ENCODE results near the gene ZNF48.
"Not testable (repeated sequence)": the region's sequence is repeated elsewhere in the genome, so short reads cannot be mapped to it uniquely, and the experiment has no call there.

Gene ZNF48

GRCh38 chr16:30378236-30379157 is 16.7 kb upstream of the ZNF48 start:
- peak; percentile 98 for DNase-seq (ENCODE audit: low read depth)

DNA sequence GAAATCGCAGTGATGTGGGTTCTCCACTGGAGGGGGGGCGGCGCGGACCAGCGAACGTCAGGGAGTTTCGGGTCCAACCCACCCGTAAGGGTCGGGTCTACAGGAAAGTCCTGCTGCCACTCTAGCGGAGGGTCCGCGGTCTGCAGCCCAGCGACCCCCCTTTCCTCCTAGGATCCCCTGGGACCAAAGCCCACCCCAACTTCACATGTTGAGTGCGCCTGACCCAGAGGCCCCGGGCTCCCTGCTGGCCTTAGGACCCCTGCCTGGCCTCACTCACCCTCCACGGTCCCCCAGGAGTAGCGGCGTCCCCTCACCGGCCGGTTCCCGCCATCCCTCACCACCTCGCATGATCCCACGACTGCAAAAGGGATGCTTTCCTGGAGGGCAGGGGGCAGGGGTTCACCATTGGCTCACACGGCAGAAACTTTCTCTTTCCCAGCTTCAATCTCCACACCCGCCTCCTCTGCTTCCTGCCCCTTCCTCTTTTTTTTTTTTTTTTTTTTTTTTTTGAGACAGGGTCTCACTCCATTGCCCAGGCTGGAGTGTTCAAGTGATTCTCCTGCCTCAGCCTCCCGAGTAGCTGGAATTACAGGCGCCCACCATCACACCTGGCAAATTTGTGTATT is 15.9 kb upstream of the ZNF48 start:
- no peak for DNase-seq (ENCODE audit: low read depth)

DNA sequence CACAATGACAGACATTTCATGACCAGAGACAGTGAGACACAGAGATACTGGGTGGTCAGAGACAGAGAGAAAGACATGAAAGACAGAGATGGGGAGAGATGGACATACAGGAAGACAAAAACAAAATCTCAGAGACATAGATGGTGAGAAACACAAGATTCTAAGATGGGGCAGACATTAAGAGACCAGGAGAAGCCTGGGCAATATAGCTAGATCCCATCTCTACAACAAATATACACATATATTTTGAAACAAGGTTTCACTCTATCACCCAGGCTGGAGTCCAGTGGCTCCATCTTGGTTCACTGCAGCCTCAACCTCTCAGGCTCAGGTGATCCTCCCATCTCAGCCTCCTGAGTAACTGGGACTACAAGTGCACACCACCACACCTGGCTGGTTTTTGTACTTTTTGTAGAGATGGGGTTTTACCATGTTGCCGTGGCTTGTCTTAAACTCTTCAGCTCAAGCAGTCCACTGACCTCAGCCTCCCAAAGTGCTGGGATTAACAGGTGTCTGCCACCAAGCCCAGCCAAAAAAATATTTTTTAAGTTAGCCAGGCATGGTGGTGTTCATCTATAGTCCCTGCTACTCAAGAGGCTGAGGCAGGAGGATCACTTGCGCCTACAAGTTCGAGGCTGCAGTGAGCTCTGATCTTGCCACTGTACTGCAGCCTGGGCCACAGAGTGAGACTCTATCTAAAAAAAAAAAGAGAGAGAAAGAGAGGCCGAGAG is 15.0 kb upstream of the ZNF48 start:
- DNase-seq (ENCODE audit: low read depth) = no peak

DNA sequence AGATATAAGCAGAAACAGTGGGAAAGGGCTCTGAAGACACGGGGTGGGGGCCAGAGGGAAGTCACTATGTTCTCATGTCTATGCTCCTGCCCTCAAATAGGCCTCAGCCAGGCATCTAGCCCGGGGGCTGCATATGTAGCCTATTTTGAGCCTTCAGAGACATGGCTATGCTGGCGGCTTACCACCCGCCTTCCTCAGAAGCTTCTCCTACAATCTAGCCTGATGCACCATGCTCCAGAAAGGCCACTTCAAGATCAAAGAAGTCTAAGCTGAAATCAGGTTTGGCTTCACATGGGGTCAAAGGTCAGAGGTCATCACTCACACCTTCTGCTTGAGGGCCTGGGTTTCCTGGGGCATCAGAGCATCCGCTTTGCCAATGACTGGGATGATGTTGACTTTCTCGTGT is 14.4 kb upstream of the ZNF48 start:
- DNase-seq (ENCODE audit: low read depth) = no peak

GRCh38 chr16:30381291-30382041 is 13.8 kb upstream of the ZNF48 start:
- no peak for DNase-seq (ENCODE audit: low read depth)

DNA sequence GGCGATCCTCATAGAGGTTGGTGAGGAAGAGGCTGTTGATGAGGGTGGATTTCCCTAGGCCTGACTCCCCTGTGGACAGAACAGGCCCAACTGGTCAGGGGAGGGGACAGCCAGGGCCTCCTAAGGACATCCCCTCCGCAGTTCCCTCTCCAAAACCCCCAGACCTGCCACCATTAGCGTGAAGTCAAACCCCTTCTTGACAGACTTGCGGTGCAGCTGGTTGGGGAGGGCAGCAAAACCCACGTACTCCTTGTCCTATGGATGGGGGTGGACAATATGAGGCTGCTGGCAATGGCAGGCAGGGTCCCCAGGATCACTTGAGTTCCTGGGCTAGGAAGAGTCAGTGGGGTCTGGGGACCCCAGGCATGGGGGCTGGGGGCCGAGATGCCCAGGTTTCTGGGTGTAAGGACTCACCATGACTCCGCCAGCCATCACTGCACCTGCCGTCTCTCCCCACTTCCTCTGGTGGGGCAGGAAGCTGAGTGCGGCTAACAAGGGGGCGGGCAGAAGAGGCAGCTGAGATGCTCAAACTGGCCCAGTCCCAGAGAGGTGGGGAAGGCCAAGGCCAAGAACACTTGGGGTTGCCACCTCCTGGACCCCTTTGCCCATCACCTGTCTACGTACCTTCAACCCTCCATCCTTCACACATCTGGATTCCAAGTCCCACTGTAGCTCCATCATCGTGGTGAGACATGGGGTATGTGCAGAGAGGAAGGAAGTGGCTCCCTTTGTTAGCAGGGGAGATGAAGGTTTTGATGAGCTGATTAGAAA is 12.9 kb upstream of the ZNF48 start, which contains the start of gene SEPTIN1:
Gene SEPTIN1, minus strand, starts transcription at position 451 of the 771 bp plus-strand sequence. Its CDS starts 19 bp downstream, at position 432.
- no peak for DNase-seq (ENCODE audit: low read depth)

DNA sequence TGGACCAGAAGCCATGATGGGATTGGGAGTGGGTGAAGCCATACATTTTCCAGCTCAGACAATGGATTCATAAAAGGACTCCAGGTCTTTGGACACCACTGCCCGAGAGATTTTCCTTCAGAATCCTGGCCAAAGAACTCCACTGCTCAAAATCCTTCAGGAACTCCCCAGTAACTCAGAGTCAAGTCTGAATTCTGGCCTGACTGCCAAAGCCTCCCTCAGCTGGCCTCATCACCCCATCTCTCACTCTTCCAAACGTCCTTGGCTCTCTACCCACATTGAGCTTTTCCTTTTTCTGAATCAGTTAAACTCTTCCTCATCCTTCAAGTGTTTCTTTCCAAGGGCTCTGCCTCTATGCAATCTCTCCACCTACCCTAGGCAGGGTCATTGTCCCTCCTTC is 11.7 kb upstream of the ZNF48 start:
- no peak for DNase-seq (ENCODE audit: low read depth)

GRCh38 chr16:30394592-30395154 is 547 bp upstream of the ZNF48 start:
- peak; percentile 33 for DNase-seq (ENCODE audit: low read depth)

DNA sequence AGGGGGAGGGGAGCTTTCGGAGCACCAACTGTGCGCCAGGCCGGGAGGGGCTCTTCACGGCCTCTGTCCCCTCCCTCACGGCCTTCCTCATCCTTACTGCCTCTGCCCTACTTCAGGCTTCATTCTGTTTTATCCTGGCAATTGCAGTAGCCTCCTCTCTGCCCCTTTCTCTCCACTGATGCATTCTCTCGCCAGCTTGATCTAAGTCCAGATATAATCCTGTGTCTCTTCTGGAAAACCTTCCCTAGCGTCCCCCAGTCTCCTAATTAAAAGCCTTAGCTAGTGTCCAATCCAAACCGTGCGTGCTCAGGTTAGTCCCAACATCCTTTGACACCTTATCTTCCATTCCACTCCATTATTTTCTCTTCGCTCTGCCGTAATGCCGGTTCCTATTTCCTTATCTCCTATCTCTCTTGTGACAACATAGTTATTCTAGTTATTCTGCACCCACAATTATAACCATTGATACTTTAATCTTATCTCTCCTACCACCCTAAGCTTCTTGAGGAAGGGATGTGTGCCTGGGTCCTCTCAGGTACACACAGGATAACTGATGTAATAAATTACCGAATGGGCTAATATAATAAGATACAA is 869 bp downstream of the ZNF48 start:
- no peak for DNase-seq (ENCODE audit: low read depth)

GRCh38 chr16:30396627-30397026 is 1.4 kb downstream of the ZNF48 start:
- DNase-seq (ENCODE audit: low read depth) = not testable (repeated sequence)

DNA sequence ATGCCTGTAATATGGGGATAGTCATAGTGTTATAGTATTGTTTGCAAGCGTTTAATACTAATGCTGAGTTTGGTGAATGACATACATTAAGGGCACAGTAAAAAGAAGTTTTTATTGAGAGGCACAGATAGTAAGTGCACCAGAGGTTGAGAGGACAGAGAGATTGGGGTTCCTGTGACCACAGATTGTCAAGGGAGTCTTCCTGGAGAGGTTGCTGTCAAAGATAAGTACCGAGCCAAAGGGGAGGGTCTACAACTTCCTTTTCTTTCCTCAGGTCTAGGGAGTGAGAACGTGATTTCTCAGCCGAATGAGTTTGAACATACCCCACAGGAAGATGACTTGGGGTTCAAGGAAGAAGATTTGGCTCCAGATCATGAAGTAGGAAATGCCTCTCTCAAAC is 1.8 kb downstream of the ZNF48 start:
- no peak for DNase-seq (ENCODE audit: low read depth)

- no peak for DNase-seq (ENCODE audit: low read depth)
These were observed 2.8 kb downstream of the ZNF48 start for GRCh38 chr16:30397776-30398660.

DNA sequence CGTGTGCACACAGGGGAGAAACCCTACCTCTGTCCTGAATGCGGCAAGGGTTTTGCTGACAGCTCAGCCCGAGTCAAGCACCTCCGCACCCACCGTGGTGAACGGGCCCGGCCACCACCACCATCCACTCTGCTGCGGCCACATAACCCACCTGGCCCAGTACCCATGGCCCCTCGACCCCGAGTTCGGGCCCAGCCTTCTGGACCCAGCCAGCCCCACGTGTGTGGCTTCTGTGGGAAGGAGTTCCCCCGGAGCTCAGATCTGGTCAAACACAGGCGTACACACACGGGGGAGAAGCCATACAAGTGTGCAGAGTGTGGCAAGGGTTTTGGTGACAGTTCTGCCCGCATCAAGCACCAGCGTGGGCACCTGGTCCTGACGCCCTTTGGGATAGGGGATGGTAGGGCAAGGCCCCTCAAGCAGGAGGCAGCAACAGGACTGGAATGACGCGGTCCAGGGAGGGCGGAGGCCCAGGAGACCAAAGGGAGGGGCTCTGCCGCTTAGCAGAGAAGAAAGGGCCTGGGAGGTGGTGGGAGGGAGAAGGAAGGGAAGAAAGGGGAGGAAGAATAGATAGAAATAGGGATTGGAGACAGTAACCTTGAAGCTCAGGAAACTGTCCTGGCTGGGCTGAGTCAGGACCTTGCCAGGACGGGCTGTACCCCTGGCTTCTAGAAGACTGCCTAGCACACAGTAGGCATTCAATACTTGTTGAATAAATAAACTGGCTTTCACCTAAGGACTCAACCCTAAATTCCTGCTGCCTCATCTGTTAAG is 3.6 kb downstream of the ZNF48 start:
- DNase-seq (ENCODE audit: low read depth) = no peak

GRCh38 chr16:30399435-30400186 is 4.4 kb downstream of the ZNF48 start:
- no peak for DNase-seq (ENCODE audit: low read depth)

DNA sequence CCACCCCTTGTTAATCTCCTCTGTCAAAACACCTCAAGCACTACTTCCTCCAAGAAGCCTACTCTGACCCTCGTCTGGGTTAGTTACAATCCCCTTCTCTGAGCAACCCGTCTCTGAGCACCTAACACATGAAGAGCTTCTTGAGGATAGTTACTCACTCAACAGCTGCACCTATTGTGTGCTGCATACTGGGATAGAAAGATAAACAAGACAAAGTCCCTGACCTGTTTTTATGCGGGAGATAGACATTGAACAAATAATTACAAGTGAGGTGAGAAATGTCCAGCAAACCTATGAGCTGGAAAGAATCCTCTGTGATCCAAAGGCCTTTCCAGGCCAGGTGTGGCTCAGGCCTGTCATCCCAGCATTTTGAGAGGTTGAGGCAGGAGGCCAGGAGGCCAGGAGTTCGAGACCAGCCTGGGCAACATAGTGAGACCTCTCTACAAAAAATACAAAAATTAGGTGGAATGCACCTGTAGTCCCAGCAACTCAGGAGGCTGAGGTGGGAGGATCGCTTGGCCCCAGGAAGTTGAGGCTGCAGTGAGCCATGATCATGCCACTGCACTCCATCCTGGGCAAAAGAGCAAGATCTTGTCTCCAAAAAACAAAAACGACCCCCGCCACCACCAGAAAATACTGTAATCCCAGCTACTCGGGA is 6.7 kb downstream of the ZNF48 start:
- no peak for DNase-seq (ENCODE audit: low read depth)

GRCh38 chr16:30406795-30407101 is 11.5 kb downstream of the ZNF48 start:
- no peak for DNase-seq (ENCODE audit: low read depth)

DNA sequence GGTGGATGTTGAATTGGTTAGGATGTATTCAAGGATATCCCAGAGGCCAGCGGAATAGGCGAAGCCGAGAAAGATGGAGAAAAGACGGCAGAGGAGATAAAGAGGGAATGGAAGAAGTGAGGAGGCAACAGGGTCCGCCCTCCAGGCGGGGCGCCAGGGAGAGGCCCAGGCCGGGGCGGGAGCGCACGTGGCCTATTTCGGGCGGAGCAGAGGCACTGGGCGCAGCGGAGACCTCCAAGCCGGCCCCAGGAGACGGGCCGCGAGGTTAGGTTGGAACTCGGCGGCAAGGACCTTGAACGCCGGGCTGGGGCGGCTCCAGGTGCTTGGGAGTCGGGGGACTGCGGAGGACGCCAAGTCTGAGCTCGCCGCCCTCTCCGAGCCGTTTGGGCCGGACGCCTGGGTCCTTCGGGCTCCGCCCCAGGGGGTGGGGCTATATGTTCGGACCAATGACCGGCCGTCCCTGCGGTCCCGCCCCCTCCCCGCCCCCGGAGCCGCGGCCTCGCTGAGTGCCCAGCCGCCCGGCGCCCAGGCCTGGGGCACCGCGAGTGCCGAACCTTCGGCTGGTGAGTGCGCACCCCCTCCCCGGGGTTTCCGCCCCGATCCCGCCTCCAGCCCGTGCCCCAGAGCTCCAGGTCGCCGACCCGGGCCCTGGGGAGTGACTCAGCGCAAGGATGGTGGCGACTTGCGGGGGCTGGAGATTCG is 12.0 kb downstream of the ZNF48 start, which contains the start of gene ZNF771:
Gene ZNF771, plus strand, starts transcription at position 505 of the 702 bp plus-strand sequence. CDS start 448 bp downstream, outside the sequence.
- peak; percentile 83 for DNase-seq (ENCODE audit: low read depth)

All from iris pigment epithelial cell (primary cell).